GM23338 (cell line): ENCODE measurements around the gene NME1. TPM values are rescaled to one million over a fixed set of nuclear protein-coding genes. Genes with fewer than 3 reads are reported as not detected.

Experiments used
- ATAC-seq: fragments of 200-7000 bp; cut with Tn5 transposase; 3 replicates; pipeline ENCODE4 v1.9.1; 2020
- DNase-seq: peaks from one replicate; pipeline ENCODE4 v3.0.0-alpha.2; 2015; ENCODE audit warnings: low spot score
- H2AFZ ChIP-seq: fragments of 200-600 bp; sonication (generic); 2 replicates; pipeline ENCODE4 v1.8.0; 2016; ENCODE audit warnings: antibody characterized with exemption, mild to moderate bottlenecking, moderate library complexity
- H3F3A ChIP-seq: fragments of 200-600 bp; sonication (generic); replicated peaks from 2 replicates; pipeline ENCODE4 v1.8.0; 2017; ENCODE audit warnings: antibody characterized with exemption, mixed run types, low read depth
- H3K27ac ChIP-seq: fragments of 200-600 bp; sonication (generic); 2 replicates; pipeline ENCODE4 v1.6.1; 2016; ENCODE audit warnings: low read depth
- H3K27me3 ChIP-seq: fragments of 200-600 bp; sonication (generic); 2 replicates; pipeline ENCODE4 v1.8.0; 2016; ENCODE audit warnings: mild to moderate bottlenecking, mixed run types, moderate library complexity; ENCODE audit not compliant: insufficient read depth
- H3K36me3 ChIP-seq: fragments of 200-600 bp; sonication (generic); 2 replicates; pipeline ENCODE4 v1.8.0; 2016; ENCODE audit warnings: mild to moderate bottlenecking; ENCODE audit not compliant: insufficient read depth
- H3K4me1 ChIP-seq: fragments of 200-600 bp; sonication (generic); 2 replicates; pipeline ENCODE4 v1.8.0; 2016; ENCODE audit warnings: mild to moderate bottlenecking, moderate library complexity; ENCODE audit not compliant: insufficient read depth
- H3K4me2 ChIP-seq: fragments of 200-600 bp; sonication (generic); 2 replicates; pipeline ENCODE4 v1.7.1; 2017; ENCODE audit warnings: mixed run types
- H3K4me3 ChIP-seq: fragments of 200-600 bp; sonication (generic); 2 replicates; pipeline ENCODE4 v1.6.1; 2016; ENCODE audit warnings: mixed run types
- H3K79me2 ChIP-seq: fragments of 200-600 bp; sonication (generic); replicated peaks from 2 replicates; pipeline ENCODE4 v1.8.0; 2017; ENCODE audit warnings: mild to moderate bottlenecking; ENCODE audit not compliant: insufficient read depth
- H3K9me2 ChIP-seq: fragments of 200-600 bp; sonication (generic); 2 replicates; pipeline ENCODE4 v1.8.0; 2017; ENCODE audit not compliant: insufficient read depth
- H4K20me1 ChIP-seq: fragments of 200-600 bp; sonication (generic); replicated peaks from 2 replicates; pipeline ENCODE4 v1.8.0; 2017; ENCODE audit warnings: mild to moderate bottlenecking; ENCODE audit not compliant: insufficient read depth
- H3K27ac Mint-ChIP-seq: 2 replicates; pipeline ENCODE4 v1.8.0; 2020; ENCODE audit warnings: inconsistent platforms, mild to moderate bottlenecking, moderate library complexity, mixed read lengths
- H3K27me3 Mint-ChIP-seq: 3 replicates; pipeline ENCODE4 v1.8.0; 2022; ENCODE audit warnings: low read depth, mild to moderate bottlenecking, moderate library complexity, mixed read lengths, inconsistent platforms; ENCODE audit not compliant: insufficient read depth, poor library complexity
- H3K36me3 Mint-ChIP-seq: 3 replicates; pipeline ENCODE4 v1.8.0; 2021; ENCODE audit warnings: low read depth, mild to moderate bottlenecking, inconsistent platforms, moderate library complexity, mixed read lengths
- H3K4me1 Mint-ChIP-seq: 3 replicates; pipeline ENCODE4 v1.8.0; 2020; ENCODE audit warnings: mild to moderate bottlenecking, inconsistent platforms, mixed read lengths
- H3K4me3 Mint-ChIP-seq: 3 replicates; pipeline ENCODE4 v1.8.0; 2021; ENCODE audit warnings: moderate library complexity, mild to moderate bottlenecking, inconsistent platforms, mixed read lengths
- H3K9me3 Mint-ChIP-seq: 3 replicates; pipeline ENCODE4 v1.8.0; 2020; ENCODE audit warnings: moderate library complexity, mild to moderate bottlenecking, inconsistent platforms, mixed read lengths
- CREB1 ChIP-seq: fragments of 250-450 bp; sonication (Bioruptor Pico); IDR thresholded peaks from 2 replicates; pipeline ENCODE4 v1.5.0; 2020; ENCODE audit warnings: low read depth, mild to moderate bottlenecking, moderate library complexity
- EZH2 ChIP-seq: fragments of 200-600 bp; sonication (generic); IDR thresholded peaks from one replicate; pipeline ENCODE4 v1.8.0; 2017; ENCODE audit warnings: antibody characterized with exemption, mild to moderate bottlenecking, low read depth; ENCODE audit not compliant: unreplicated experiment
- EZH2phosphoT487 ChIP-seq: fragments of 200-600 bp; sonication (generic); IDR thresholded peaks from one replicate; pipeline ENCODE4 v1.8.1; 2018; ENCODE audit warnings: antibody characterized with exemption; ENCODE audit not compliant: unreplicated experiment
- JUNB ChIP-seq: IDR thresholded peaks from one replicate; pipeline ENCODE4 v1.6.1; 2016; ENCODE audit warnings: antibody characterized with exemption; ENCODE audit not compliant: unreplicated experiment
- NANOG ChIP-seq: IDR thresholded peaks from 2 replicates; pipeline ENCODE4 v1.6.1; 2016; ENCODE audit warnings: antibody characterized with exemption, borderline replicate concordance
- POLR2AphosphoS5 ChIP-seq: IDR thresholded peaks from 2 replicates; pipeline ENCODE4 v1.6.1; 2016; ENCODE audit warnings: antibody characterized with exemption, low read depth
- REST ChIP-seq: IDR thresholded peaks from one replicate; pipeline ENCODE4 v1.6.1; 2018; ENCODE audit warnings: antibody characterized with exemption; ENCODE audit not compliant: unreplicated experiment
- STAT1 ChIP-seq: IDR thresholded peaks from one replicate; pipeline ENCODE4 v1.6.1; 2016; ENCODE audit warnings: antibody characterized with exemption; ENCODE audit not compliant: unreplicated experiment
- ZNF114 ChIP-seq: fragments of 250-450 bp; sonication (Bioruptor Pico); IDR thresholded peaks from 2 replicates; pipeline ENCODE4 v1.5.0; 2020; ENCODE audit warnings: mild to moderate bottlenecking, moderate library complexity
- ZNF331 ChIP-seq: fragments of 250-450 bp; sonication (Bioruptor Pico); IDR thresholded peaks from 2 replicates; pipeline ENCODE4 v1.5.0; 2020; ENCODE audit warnings: low read depth, mild to moderate bottlenecking, moderate library complexity
- ZNF462 ChIP-seq: fragments of 250-450 bp; sonication (Bioruptor Pico); IDR thresholded peaks from 2 replicates; pipeline ENCODE4 v1.5.0; 2020; ENCODE audit warnings: mild to moderate bottlenecking, moderate library complexity
- polyA plus RNA-seq: library from polyadenylated mRNA; unstranded; fragments of >200 nt; fragmentation: Nextera tagmentation; extraction: Ambion mirVana; gene quantifications from 2 replicates; pipeline ENCODE4 v1.2.1, GENCODE V29; 2016
- total RNA-seq: library from RNA; depleted of rRNA; stranded (reverse); fragments of >200 nt; shearing (Covaris generic); gene quantifications from 2 replicates; pipeline ENCODE4 v1.2.3, GENCODE V29; 2014
- TF ChIP-seq, protein P1 (sequence below), 2 experiments: fragments of 200-600 bp in 1 of 2; sonication (generic) in 1 of 2; conservative IDR thresholded peaks; 2 replicates each; pipeline versions ENCODE4 v1.5.1 to v1.6.1; 2016 to 2017; ENCODE audit warnings: antibody characterized with exemption in 2 of 2, low read depth in 2 of 2, mild to moderate bottlenecking in 2 of 2, moderate library complexity in 1 of 2
- TF ChIP-seq, protein P2 (sequence below): IDR thresholded peaks from 2 replicates; pipeline ENCODE4 v1.6.1; 2016; ENCODE audit warnings: antibody characterized with exemption

Gene NME1
- total and polyA plus RNA-seq, 2 experiments from 2014 or later, result 159 to 534 TPM

GRCh38 chr17:51119415-51120356, 33.7 kb upstream of the NME1 start:
- peak; percentile 71 for DNase-seq
- Histone ChIP-seq H2AFZ (peak overlapping the region; percentile 66; the same call in 1 of the 2 replicates), H3K79me2 (peaks cover 51% of the 10 kb centered on the region)

More at GRCh38 chr17:51119415-51120356, 33.7 kb upstream of the NME1 start:
- Histone ChIP-seq H3F3A (no peaks in the 10 kb centered on the region; the same call in 1 of the 2 replicates), H3K9me2 (no peaks in the 10 kb centered on the region), H3K27me3 (no peaks in the 10 kb centered on the region), H3K36me3 (no peaks in the 10 kb centered on the region), H4K20me1 (peaks cover 21% of the 10 kb centered on the region), H3K27ac (peak overlapping the region; percentile 1; the same call in 1 of the 2 replicates), H3K4me1 (peaks cover 20% of the 10 kb centered on the region), H3K4me2 (peak overlapping the region; percentile 72), H3K4me3 (peak overlapping the region; percentile 99)
- Mint-ChIP-seq H3K4me1 (peaks cover 20% of the 10 kb centered on the region), H3K36me3 (no peaks in the 10 kb centered on the region), H3K9me3 (no peaks in the 10 kb centered on the region), H3K27me3 (peaks cover 1% of the 10 kb centered on the region), H3K27ac (peak overlapping the region; percentile 95), H3K4me3 (peak overlapping the region; percentile 95)
- peak; percentile 58 for ATAC-seq
- TF ChIP-seq EZH2phosphoT487 (no peak), JUNB (no peak), POLR2AphosphoS5 (no peak), STAT1 (no peak), CREB1 (CRISPR knock-in tag) (no peak), ZNF462 (CRISPR knock-in tag) (no peak), EZH2 (no peak), REST (peak; percentile 58), ZNF114 (CRISPR knock-in tag) (no peak), ZNF331 (CRISPR knock-in tag) (no peak), NANOG (no peak)
- TF ChIP-seq, protein P1, sequence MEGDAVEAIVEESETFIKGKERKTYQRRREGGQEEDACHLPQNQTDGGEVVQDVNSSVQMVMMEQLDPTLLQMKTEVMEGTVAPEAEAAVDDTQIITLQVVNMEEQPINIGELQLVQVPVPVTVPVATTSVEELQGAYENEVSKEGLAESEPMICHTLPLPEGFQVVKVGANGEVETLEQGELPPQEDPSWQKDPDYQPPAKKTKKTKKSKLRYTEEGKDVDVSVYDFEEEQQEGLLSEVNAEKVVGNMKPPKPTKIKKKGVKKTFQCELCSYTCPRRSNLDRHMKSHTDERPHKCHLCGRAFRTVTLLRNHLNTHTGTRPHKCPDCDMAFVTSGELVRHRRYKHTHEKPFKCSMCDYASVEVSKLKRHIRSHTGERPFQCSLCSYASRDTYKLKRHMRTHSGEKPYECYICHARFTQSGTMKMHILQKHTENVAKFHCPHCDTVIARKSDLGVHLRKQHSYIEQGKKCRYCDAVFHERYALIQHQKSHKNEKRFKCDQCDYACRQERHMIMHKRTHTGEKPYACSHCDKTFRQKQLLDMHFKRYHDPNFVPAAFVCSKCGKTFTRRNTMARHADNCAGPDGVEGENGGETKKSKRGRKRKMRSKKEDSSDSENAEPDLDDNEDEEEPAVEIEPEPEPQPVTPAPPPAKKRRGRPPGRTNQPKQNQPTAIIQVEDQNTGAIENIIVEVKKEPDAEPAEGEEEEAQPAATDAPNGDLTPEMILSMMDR (conservative IDR thresholded peaks at IDR 0.05; ENCODE audit: low read depth in 2 of 2), result peak; percentile 30 to 42; a peak in 3 of 4 replicates
- TF ChIP-seq, protein P2, sequence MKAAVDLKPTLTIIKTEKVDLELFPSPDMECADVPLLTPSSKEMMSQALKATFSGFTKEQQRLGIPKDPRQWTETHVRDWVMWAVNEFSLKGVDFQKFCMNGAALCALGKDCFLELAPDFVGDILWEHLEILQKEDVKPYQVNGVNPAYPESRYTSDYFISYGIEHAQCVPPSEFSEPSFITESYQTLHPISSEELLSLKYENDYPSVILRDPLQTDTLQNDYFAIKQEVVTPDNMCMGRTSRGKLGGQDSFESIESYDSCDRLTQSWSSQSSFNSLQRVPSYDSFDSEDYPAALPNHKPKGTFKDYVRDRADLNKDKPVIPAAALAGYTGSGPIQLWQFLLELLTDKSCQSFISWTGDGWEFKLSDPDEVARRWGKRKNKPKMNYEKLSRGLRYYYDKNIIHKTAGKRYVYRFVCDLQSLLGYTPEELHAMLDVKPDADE, result no peak
